ENCODE results near the gene PCDHGC3.

GRCh38 chr5:141501761-141502160 is 26.0 kb downstream of the PCDHGC3 start:
- TF ChIP-seq REST (IDR thresholded peaks at IDR 0.05; ENCODE audit: low read depth) = no peak
- no peak for TF ChIP-seq RAD21 (IDR thresholded peaks at IDR 0.05; ENCODE audit: low read depth)
- no peak for TF ChIP-seq CEBPB (IDR thresholded peaks at IDR 0.05)
- TF ChIP-seq YY1 (IDR thresholded peaks at IDR 0.05; ENCODE audit: low read depth) = no peak
- TF ChIP-seq USF1 (IDR thresholded peaks at IDR 0.05) = no peak
- no peak for TF ChIP-seq EGR1 (IDR thresholded peaks at IDR 0.05)
- no peak for TF ChIP-seq TEAD4 (IDR thresholded peaks at IDR 0.05)
